GM10248 (cell line): ENCODE measurements around the gene LRPAP1.

Source experiments
- CTCF ChIA-PET: fragments of 300-600 bp; sonication (Branson Sonifier 250); formaldehyde crosslinking; extraction: SDS; loops from one replicate; lab custom pipeline; 2021; ENCODE audit warnings: antibody characterized with exemption; lab: Yijun Ruan, JAX
- POLR2A ChIA-PET: fragments of 350-650 bp; sonication (Branson Sonifier 250); formaldehyde crosslinking; extraction: SDS; loops from one replicate; lab custom pipeline; 2020; ENCODE audit warnings: antibody characterized with exemption; lab: Yijun Ruan, JAX
- DNase-seq: peaks from one replicate; pipeline ENCODE4 v3.0.0; 2012; ENCODE audit errors: extremely low spot score
- TF ChIP-seq, protein P1 (sequence below): IDR thresholded peaks from 2 replicates; pipeline ENCODE4 v1.5.1; 2012; ENCODE audit warnings: mild to moderate bottlenecking, low read depth; ENCODE audit errors: extremely low read depth, missing control alignments, control extremely low read depth

LRPAP1 gene

GRCh38 chr4:3473996-3474765 is 58.0 kb downstream of the LRPAP1 start:
- TF ChIP-seq, protein P1, sequence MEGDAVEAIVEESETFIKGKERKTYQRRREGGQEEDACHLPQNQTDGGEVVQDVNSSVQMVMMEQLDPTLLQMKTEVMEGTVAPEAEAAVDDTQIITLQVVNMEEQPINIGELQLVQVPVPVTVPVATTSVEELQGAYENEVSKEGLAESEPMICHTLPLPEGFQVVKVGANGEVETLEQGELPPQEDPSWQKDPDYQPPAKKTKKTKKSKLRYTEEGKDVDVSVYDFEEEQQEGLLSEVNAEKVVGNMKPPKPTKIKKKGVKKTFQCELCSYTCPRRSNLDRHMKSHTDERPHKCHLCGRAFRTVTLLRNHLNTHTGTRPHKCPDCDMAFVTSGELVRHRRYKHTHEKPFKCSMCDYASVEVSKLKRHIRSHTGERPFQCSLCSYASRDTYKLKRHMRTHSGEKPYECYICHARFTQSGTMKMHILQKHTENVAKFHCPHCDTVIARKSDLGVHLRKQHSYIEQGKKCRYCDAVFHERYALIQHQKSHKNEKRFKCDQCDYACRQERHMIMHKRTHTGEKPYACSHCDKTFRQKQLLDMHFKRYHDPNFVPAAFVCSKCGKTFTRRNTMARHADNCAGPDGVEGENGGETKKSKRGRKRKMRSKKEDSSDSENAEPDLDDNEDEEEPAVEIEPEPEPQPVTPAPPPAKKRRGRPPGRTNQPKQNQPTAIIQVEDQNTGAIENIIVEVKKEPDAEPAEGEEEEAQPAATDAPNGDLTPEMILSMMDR: no peak
- ChIA-PET CTCF (no interaction called here), POLR2A (no interaction called here)
- no peak for DNase-seq

DNA sequence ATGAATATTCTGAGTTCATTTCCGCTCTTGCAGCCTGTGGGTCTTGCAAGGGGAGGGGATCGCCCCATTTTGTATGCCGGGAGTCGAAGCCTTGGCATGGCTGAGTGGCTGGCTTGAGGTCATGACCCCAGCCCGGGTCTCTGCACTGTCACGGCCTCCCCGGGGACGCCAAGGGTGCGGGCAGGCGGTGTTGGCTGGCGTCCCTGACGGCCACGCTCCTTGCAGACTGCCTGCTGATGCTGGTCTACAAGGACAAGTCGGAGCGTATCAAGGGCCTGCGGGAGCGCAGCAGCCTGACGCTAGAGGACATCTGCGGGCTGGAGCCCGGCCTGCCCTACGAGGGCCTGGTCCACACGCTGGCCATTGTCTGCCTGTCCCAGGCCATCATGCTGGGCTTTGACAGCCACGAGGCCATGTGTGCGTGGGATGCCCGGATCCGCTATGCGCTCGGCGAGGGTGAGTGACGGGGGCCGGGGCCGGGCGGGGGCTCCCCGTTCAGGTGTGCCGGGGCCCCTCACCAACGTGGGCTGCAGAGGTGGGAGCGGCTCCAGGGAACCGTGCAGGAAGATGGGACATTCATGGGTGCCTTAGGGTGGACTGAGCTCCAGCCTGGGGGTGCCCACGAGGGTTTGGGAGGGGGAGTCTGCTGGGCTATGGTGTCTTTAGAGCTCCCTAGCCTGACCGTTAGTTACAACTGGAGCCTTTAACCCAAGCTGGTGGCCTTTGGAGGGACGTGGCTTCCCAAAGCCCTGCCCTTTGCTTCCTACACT is 58.9 kb downstream of the LRPAP1 start:
- TF ChIP-seq, protein P1: no peak
- ChIA-PET CTCF (no interaction called here), POLR2A (no interaction called here)

DNA sequence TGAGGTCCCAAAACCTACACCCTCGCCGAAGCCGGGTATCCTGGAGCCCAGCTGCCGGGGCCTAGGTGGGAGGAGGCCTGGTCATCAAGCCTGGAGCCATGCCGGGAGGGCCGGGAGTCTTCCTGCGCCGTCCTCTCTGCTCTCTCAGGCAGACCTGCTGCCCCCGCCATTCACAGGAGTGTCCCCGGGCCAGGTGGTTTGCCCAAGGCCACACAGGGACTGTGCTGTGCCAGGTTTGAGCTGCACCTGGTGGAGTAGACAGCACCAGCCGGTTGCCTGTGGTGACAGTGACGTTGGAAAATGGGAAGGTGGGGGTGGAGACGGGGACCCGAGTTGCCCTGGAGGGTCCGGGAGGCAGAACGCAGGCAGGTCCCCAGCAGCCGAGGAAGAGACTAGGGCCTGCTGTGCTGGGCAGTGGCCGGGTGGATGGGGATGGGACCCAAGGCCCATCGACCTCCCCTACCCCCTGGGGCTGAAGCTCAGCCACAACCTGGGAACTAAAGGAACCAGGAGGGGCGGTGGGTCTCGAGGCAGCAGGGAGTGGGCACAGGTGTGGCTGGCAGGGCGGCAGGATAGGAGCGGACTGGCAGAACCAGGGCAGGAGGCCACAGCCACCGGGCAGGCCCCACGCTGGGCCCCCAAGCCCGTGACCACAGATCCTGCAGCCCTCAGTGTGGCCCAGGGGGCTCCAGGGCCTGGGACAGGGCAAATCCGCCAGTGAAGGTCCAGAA is 59.6 kb downstream of the LRPAP1 start:
- TF ChIP-seq, protein P1: no peak
- ChIA-PET POLR2A (no interaction called here), CTCF (interaction anchor here (3.7 kb wide), 1 partner anchor 8 kb away, joined by 41 read pairs; no protein-coding TSS in a partner anchor)
- DNase-seq: no peak

More for the DNA sequence above, 58.9 kb downstream of the LRPAP1 start:
- DNase-seq: no peak

DNA sequence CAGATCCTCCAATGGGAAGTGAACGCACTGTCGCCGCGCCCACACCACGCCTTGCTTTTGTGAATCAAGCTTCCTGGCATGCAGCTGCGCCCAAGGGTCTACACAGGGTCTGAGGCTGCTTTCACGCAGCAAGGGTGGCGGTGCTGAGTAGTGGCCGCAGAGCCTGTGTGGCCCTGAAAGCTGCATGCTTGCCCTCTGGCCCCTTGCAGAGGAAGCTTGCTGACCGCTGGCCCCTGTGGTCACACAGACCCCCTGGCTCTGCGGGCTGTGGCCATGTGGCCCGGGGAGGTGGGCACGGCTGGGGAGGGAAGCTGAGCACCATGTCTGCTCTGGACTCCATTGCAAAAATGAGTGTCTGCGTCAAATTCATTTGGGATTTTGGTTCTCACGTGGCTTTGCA is 60.3 kb downstream of the LRPAP1 start:
- DNase-seq: no peak
- ChIA-PET CTCF (interaction anchor here (3.7 kb wide), 1 partner anchor 9 kb away, joined by 41 read pairs; no protein-coding TSS in a partner anchor), POLR2A (no interaction called here)
- TF ChIP-seq, protein P1: no peak

DNA sequence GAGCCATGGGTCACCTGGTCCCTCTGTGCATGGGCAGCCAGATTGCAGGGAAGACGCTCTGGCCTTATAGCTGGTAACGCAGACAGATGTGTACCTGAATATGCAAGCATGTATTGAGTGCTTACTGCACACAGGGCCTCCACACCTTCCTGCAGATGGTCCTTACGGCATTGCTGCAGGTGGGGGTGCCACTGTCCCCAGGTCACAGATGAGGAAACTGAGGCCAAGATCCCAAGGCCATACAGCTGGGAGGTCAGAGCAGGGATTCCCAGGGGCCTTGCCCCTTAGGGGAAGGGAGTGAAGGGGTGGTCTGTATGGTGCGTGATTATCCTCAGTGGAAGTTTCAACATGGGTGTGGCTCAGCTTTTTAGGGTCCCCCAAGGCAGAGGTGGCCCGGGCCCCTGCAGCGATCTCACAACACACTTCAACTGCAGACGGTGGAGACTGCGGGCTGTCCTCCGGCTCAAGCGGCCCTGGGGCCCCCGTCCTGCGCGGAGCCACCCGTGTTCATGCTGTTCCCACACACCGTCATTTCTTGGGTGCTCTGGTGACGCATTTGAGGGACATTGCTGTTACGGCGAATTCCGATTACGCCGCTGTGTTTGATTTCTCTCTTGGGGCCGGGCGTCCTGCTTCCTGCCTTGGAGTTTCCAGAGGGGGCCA is 61.0 kb downstream of the LRPAP1 start:
- ChIA-PET POLR2A (no interaction called here), CTCF (interaction anchor here (3.7 kb wide), 1 partner anchor 10 kb away, joined by 41 read pairs; no protein-coding TSS in a partner anchor)
- no peak for DNase-seq
- TF ChIP-seq, protein P1: no peak
